IPS-20b (cell line): ENCODE data around the gene OR5H15.
"Not testable (repeated sequence)": the region's sequence is repeated elsewhere in the genome, so short reads cannot be mapped to it uniquely, and the experiment has no call there.

Source experiments
- H3K27ac ChIP-seq: one replicate; pipeline ENCODE4 v1.5.1; 2013; ENCODE audit warnings: low read length
- H3K27me3 ChIP-seq: 2 replicates; pipeline ENCODE4 v1.6.1; 2013; ENCODE audit warnings: mild to moderate bottlenecking, low read length, inconsistent platforms; ENCODE audit not compliant: insufficient read depth
- H3K36me3 ChIP-seq: 2 replicates; pipeline ENCODE4 v1.6.1; 2013; ENCODE audit warnings: low read depth, mild to moderate bottlenecking, inconsistent platforms, low read length, moderate library complexity; ENCODE audit not compliant: insufficient read depth
- H3K4me1 ChIP-seq: 2 replicates; pipeline ENCODE4 v1.6.1; 2013; ENCODE audit warnings: mild to moderate bottlenecking, control low read depth, inconsistent platforms, low read length, moderate library complexity; ENCODE audit not compliant: insufficient read depth
- H3K4me3 ChIP-seq: 2 replicates; pipeline ENCODE4 v1.5.1; 2013; ENCODE audit warnings: mild to moderate bottlenecking, low read length, inconsistent platforms
- H3K9ac ChIP-seq: 2 replicates; pipeline ENCODE4 v1.6.1; 2013; ENCODE audit warnings: low read depth, mild to moderate bottlenecking, inconsistent platforms, low read length, moderate library complexity
- H3K9me3 ChIP-seq: 2 replicates; pipeline ENCODE4 v1.6.1; 2013; ENCODE audit warnings: mild to moderate bottlenecking, low read depth, low read length, inconsistent platforms; ENCODE audit not compliant: insufficient read depth

OR5H15 gene

GRCh38 chr3:98182196-98182595, 15.7 kb downstream of the OR5H15 start:
- Histone ChIP-seq H3K27ac (no peak overlapping the region), H3K4me3 (no peak overlapping the region), H3K36me3 (no peaks in the 10 kb centered on the region), H3K4me1 (peaks cover 6% of the 10 kb centered on the region; the same call in 1 of the 2 replicates), H3K27me3 (no peaks in the 10 kb centered on the region), H3K9ac (no peak overlapping the region), H3K9me3 (no peaks in the 10 kb centered on the region)

GRCh38 chr3:98185180-98185579, 18.7 kb downstream of the OR5H15 start:
- H3K27ac ChIP-seq: no peak overlapping the region
- no peaks in the 10 kb centered on the region for H3K36me3 ChIP-seq
- H3K4me1 ChIP-seq: peaks cover 6% of the 10 kb centered on the region; the same call in 1 of the 2 replicates
- no peak overlapping the region for H3K9ac ChIP-seq
- no peak overlapping the region for H3K4me3 ChIP-seq
- no peaks in the 10 kb centered on the region for H3K27me3 ChIP-seq
- H3K9me3 ChIP-seq: no peaks in the 10 kb centered on the region

GRCh38 chr3:98188545-98188944, 22.0 kb downstream of the OR5H15 start:
- no peaks in the 10 kb centered on the region for H3K27me3 ChIP-seq
- no peaks in the 10 kb centered on the region for H3K9me3 ChIP-seq
- no peak overlapping the region for H3K9ac ChIP-seq
- no peaks in the 10 kb centered on the region for H3K4me1 ChIP-seq
- no peak overlapping the region for H3K27ac ChIP-seq
- no peak overlapping the region for H3K4me3 ChIP-seq
- H3K36me3 ChIP-seq: no peaks in the 10 kb centered on the region

GRCh38 chr3:98190911-98191310, 24.4 kb downstream of the OR5H15 start:
- not testable (repeated sequence) for H3K9me3 ChIP-seq, H3K27ac ChIP-seq, H3K36me3 ChIP-seq, H3K4me3 ChIP-seq, H3K27me3 ChIP-seq, H3K4me1 ChIP-seq, H3K9ac ChIP-seq

GRCh38 chr3:98196293-98196692, 29.8 kb downstream of the OR5H15 start:
- H3K27ac ChIP-seq, H3K4me3 ChIP-seq, H3K9ac ChIP-seq, H3K27me3 ChIP-seq, H3K9me3 ChIP-seq, H3K36me3 ChIP-seq, H3K4me1 ChIP-seq: not testable (repeated sequence)

- Histone ChIP-seq H3K9me3 (no peaks in the 10 kb centered on the region), H3K9ac (no peak overlapping the region), H3K4me3 (no peak overlapping the region), H3K36me3 (no peaks in the 10 kb centered on the region), H3K27me3 (no peaks in the 10 kb centered on the region), H3K27ac (no peak overlapping the region), H3K4me1 (peaks cover 3% of the 10 kb centered on the region)
Measured at GRCh38 chr3:98199020-98199419, 32.5 kb downstream of the OR5H15 start.

- H3K36me3 ChIP-seq: no peaks in the 10 kb centered on the region
- H3K9me3 ChIP-seq: no peaks in the 10 kb centered on the region
- H3K4me1 ChIP-seq: peaks cover 3% of the 10 kb centered on the region; the same call in 1 of the 2 replicates
- H3K4me3 ChIP-seq: no peak overlapping the region
- H3K27ac ChIP-seq: no peak overlapping the region
- H3K9ac ChIP-seq: no peak overlapping the region
- H3K27me3 ChIP-seq: no peaks in the 10 kb centered on the region
Measured at GRCh38 chr3:98209244-98209643, 42.7 kb downstream of the OR5H15 start.

GRCh38 chr3:98213276-98213675, 46.8 kb downstream of the OR5H15 start:
- Histone ChIP-seq H3K4me3 (peak overlapping the region; percentile 57; the same call in 1 of the 2 replicates), H3K27me3 (no peaks in the 10 kb centered on the region), H3K4me1 (peaks cover 3% of the 10 kb centered on the region; the same call in 1 of the 2 replicates), H3K36me3 (no peaks in the 10 kb centered on the region), H3K9ac (no peak overlapping the region), H3K9me3 (no peaks in the 10 kb centered on the region), H3K27ac (no peak overlapping the region)

- peaks cover 3% of the 10 kb centered on the region; the same call in 1 of the 2 replicates for H3K4me1 ChIP-seq
- H3K9me3 ChIP-seq: no peaks in the 10 kb centered on the region
- no peaks in the 10 kb centered on the region for H3K27me3 ChIP-seq
- H3K4me3 ChIP-seq: no peak overlapping the region
- H3K9ac ChIP-seq: no peak overlapping the region
- no peak overlapping the region for H3K27ac ChIP-seq
- H3K36me3 ChIP-seq: no peaks in the 10 kb centered on the region
Measured at GRCh38 chr3:98215051-98215450, 48.6 kb downstream of the OR5H15 start.
